Duodenal mucosa (tissue), 2 donors: ENCODE results near the gene EVA1B.
A peak's percentile ranks its signal among the peaks of the same experiment; 100 is the strongest.

Source experiments
- H3K27ac ChIP-seq: one replicate; pipeline ENCODE4 v1.7.0; 2013; ENCODE audit warnings: low read depth, low read length
- H3K27me3 ChIP-seq, 2 donors: one replicate each; pipeline ENCODE4 v1.7.0; 2013; ENCODE audit warnings: low read length in 2 of 2, control low read depth in 1 of 2; ENCODE audit not compliant: insufficient read depth in 2 of 2, control insufficient read depth in 1 of 2
- H3K36me3 ChIP-seq, 2 donors: one replicate each; pipeline ENCODE4 v1.7.0; 2013; ENCODE audit warnings: low read length in 2 of 2, control low read depth in 1 of 2; ENCODE audit not compliant: insufficient read depth in 2 of 2, control insufficient read depth in 1 of 2
- H3K4me1 ChIP-seq, 2 donors: one replicate each; pipeline ENCODE4 v1.7.0; 2013; ENCODE audit warnings: low read length in 2 of 2, control low read depth in 1 of 2; ENCODE audit not compliant: insufficient read depth in 2 of 2, control insufficient read depth in 1 of 2
- H3K4me3 ChIP-seq, 2 donors: one replicate each; pipeline ENCODE4 v1.7.0; 2013; ENCODE audit warnings: low read length in 2 of 2, low read depth in 1 of 2
- H3K9ac ChIP-seq, 2 donors: one replicate each; pipeline ENCODE4 v1.7.0; 2013; ENCODE audit warnings: low read length in 2 of 2, low read depth in 1 of 2
- H3K9me3 ChIP-seq, 2 donors: one replicate each; pipeline ENCODE4 v1.7.0; 2013; ENCODE audit warnings: low read length in 2 of 2, control low read depth in 1 of 2; ENCODE audit not compliant: control insufficient read depth in 1 of 2

The EVA1B gene

DNA sequence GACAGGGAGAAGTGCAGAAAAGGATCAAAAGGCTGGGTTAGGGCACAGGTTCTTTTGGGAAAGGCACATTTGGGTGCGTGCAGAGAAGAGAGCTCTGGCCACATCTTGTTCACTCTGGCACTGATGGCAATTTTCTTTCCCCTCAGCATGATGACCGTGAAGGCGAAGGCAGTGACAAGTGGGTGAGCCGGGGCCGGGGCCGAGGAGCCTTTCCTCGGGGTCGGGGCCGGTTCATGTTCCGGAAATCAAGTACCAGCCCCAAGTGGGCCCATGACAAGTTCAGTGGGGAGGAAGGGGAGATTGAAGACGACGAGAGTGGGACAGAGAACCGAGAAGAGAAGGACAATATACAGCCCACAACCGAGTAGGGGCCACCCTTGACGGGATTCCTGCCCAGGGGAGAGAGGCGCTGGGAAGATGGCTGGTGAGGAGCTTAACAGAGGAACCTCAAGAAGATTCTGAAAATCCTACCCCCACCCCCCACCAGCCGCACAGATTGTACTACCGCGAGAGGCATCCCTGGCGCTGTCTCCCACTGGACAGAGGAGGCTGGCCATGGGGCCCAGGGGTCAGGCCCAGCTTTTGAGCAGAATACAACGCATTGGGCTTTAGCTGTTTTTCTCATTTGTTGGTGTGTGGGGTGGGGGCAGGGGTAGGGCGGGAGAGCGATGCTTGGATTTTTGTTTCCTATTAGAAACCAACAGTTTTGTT is 19.6 kb downstream of the EVA1B start:
- Histone ChIP-seq H3K9ac (no peak overlapping the region), H3K36me3 (peaks cover 30 to 48% of the 10 kb centered on the region in 2 donors), H3K4me1 (peaks cover 25 to 32% of the 10 kb centered on the region in 2 donors)

DNA sequence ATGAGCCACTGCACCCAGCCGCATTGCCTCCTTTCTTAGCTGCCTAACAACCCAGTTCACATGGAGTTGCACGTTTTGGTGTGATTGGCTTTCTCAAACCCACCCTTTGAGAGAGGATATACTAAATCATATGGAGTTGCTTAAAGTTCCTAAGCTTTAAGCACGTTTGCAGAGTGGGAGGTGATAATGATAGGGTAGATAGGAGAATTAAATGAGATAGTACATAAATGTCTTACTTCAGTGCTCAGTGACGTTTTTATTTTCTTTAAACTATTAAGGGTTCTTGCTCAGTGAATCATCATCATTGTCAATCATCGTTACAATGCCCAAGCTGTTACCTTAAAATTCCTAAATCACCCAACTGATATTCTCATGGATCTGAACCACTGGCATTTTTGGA is 20.2 kb downstream of the EVA1B start:
- H3K4me1 ChIP-seq: peaks cover 25 to 32% of the 10 kb centered on the region in 2 donors
- no peak overlapping the region for H3K9ac ChIP-seq
- H3K27ac ChIP-seq: no peak overlapping the region
- peaks cover 30 to 54% of the 10 kb centered on the region in 2 donors for H3K36me3 ChIP-seq
- no peak overlapping the region for H3K4me3 ChIP-seq
- H3K27me3 ChIP-seq: no peaks in the 10 kb centered on the region
- H3K9me3 ChIP-seq: no peaks in the 10 kb centered on the region

More for the DNA sequence above, 19.6 kb downstream of the EVA1B start:
- Histone ChIP-seq H3K9me3 (no peaks in the 10 kb centered on the region), H3K27me3 (no peaks in the 10 kb centered on the region), H3K4me3 (no peak overlapping the region), H3K27ac (no peak overlapping the region)

DNA sequence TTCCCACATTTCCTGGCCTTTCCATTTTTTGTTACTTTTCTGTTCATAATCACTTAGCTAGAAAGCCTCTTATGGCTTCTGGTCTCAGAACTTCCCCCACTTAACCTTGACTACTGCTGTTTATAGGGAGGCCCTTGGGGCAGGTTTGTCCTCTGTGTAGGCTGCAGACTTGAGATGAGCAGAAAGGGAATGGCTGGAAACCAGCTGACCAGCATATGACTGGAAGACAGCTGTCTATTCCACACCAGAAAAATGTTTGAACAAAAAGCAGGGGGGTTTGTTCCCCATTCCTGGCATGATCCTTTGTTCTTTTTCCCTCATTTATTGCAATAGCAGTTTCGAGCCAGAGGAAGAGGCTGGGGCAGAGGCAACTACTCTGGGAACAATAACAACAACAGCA is 22.2 kb downstream of the EVA1B start:
- H3K4me3 ChIP-seq: no peak overlapping the region
- H3K4me1 ChIP-seq: peaks cover 15 to 25% of the 10 kb centered on the region in 2 donors
- H3K36me3 ChIP-seq: peaks cover 34 to 73% of the 10 kb centered on the region in 2 donors
- H3K9me3 ChIP-seq: no peaks in the 10 kb centered on the region
- no peak overlapping the region for H3K27ac ChIP-seq
- no peak overlapping the region for H3K9ac ChIP-seq
- no peaks in the 10 kb centered on the region for H3K27me3 ChIP-seq

DNA sequence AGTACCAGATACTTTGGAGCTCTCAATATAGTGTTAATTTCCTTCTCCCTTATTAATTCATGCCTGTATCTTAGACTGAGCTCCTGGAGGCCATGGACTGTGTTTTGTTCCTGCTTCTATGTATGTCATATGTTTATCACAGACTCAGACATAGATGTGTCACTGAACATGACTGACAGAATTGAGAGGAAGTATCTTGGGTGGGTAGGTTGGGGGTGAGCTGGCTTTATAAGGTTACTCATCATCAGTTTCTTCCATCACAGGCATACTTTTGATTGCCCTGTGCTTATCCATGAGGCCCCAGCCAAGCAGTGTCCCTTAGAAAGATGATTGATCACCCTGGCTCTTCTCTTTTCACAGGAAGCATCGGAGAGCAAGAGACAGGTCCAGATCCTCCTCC is 22.9 kb downstream of the EVA1B start:
- peaks cover 37 to 79% of the 10 kb centered on the region in 2 donors for H3K36me3 ChIP-seq
- peak overlapping the region; percentile 54 for H3K27ac ChIP-seq

DNA sequence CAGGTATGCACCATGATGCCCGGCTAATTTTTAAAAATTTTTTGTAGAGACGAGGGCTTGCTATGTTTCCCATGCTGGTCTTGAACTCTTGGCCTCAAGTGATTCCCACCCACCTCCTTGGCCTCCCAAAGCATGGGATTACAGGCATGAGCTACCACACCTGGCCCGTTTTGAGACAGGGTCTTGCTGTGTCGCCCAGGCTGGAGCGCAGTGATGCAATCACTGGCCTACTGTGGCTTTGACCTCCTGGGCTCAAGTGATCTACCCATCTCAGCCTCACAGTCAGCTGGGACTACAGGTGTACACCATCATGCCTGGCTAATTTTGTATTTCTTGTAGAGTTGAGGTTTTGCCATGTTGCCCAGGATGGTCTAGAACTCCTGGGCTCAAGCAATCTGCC is 24.8 kb downstream of the EVA1B start:
- Histone ChIP-seq H3K4me3 (no peak overlapping the region), H3K27ac (no peak overlapping the region), H3K27me3 (no peaks in the 10 kb centered on the region), H3K9me3 (no peaks in the 10 kb centered on the region), H3K9ac (no peak overlapping the region), H3K4me1 (peaks cover 4 to 12% of the 10 kb centered on the region in 2 donors), H3K36me3 (peaks cover 39 to 87% of the 10 kb centered on the region in 2 donors)

More for the DNA sequence above, 22.9 kb downstream of the EVA1B start:
- Histone ChIP-seq H3K4me1 (peaks cover 9 to 19% of the 10 kb centered on the region in 2 donors), H3K9ac (peak overlapping the region in 1 of 2 donors; percentile 29), H3K4me3 (peak overlapping the region in 1 of 2 donors; percentile 4), H3K27me3 (no peaks in the 10 kb centered on the region), H3K9me3 (no peaks in the 10 kb centered on the region)

DNA sequence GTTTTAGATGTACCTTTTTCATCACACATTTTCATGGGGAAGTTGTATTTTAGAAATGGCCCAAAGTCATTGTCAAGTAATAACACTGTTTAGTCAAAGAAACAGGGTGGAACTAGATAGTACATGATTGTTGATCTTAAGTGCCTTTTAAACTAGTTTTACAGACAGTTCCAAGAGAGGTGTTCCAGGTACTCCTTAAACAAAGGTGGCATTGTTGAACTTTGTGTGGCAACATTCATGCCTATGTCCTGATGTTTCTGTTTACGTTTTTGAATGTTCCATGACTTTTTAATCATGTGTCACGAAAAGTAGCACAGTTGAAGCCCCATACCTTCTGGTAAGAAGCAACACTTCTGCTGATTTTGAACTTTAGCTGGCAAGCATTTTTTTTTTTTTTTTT is 26.4 kb downstream of the EVA1B start:
- no peak overlapping the region for H3K27ac ChIP-seq
- H3K4me1 ChIP-seq: peaks cover 4 to 12% of the 10 kb centered on the region in 2 donors
- no peak overlapping the region for H3K4me3 ChIP-seq
- H3K27me3 ChIP-seq: no peaks in the 10 kb centered on the region
- no peak overlapping the region for H3K9ac ChIP-seq
- peaks cover 35 to 86% of the 10 kb centered on the region in 2 donors for H3K36me3 ChIP-seq
- no peaks in the 10 kb centered on the region for H3K9me3 ChIP-seq

DNA sequence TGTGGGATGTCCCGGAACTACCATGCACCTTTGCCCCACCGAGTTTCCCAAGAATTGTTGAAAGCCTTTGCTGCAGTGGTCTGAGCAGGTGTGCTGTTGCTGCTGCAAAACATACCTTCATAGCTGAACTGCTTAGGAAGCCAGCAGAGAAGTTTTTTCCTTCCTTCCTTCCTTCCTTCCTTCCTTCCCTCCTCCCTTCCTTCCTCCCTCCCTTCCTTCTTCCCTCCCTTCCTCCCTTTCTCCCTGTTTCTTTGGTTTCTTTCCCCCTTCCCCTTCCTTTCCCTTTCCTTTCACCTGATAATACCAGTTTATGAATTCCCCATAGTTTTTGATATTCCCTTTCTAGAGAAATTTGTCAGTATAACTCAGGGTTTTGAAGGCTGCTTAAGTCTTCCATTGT is 28.1 kb downstream of the EVA1B start:
- Histone ChIP-seq H3K4me3 (no peak overlapping the region), H3K36me3 (peaks cover 30 to 86% of the 10 kb centered on the region in 2 donors), H3K9me3 (no peaks in the 10 kb centered on the region), H3K9ac (no peak overlapping the region), H3K27me3 (no peaks in the 10 kb centered on the region), H3K27ac (no peak overlapping the region), H3K4me1 (peaks cover 3 to 5% of the 10 kb centered on the region in 2 donors)

DNA sequence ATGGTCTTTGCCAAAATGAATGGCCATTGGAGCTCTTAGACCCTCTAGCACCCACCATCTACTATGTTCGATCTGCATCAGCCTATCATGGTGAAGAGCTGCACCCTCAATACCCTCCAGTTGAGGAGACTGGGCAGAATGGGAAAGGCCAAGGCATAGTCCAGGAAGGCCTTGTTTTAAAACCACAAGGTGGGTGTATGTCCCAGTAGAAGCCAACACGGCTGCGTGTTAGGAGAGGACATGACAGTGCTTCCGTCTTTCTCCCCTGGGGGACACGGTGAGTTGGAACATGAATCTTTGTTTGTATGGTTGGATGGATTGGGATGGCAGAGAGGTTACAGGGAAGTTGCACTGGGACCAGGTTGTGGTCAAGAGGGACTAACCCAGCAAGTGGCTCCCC is 35.9 kb downstream of the EVA1B start:
- peaks cover 55 to 89% of the 10 kb centered on the region in 2 donors for H3K36me3 ChIP-seq
- H3K9me3 ChIP-seq: no peaks in the 10 kb centered on the region
- H3K27me3 ChIP-seq: no peaks in the 10 kb centered on the region
- H3K9ac ChIP-seq: no peak overlapping the region
- H3K4me3 ChIP-seq: no peak overlapping the region
- H3K4me1 ChIP-seq: no peaks in the 10 kb centered on the region
- H3K27ac ChIP-seq: no peak overlapping the region

DNA sequence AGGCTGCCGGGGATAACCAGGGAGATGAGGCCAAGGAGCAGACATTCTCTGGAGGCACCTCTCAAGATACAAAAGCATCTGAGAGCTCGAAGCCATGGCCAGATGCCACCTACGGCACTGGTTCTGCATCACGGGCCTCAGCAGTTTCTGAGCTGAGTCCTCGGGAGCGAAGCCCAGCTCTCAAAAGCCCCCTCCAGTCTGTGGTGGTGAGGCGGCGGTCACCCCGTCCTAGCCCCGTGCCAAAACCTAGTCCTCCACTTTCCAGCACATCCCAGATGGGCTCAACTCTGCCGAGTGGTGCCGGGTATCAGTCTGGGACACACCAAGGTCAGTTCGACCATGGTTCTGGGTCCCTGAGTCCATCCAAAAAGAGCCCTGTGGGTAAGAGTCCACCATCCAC is 36.6 kb downstream of the EVA1B start:
- no peak overlapping the region for H3K27ac ChIP-seq
- peaks cover 56 to 85% of the 10 kb centered on the region in 2 donors for H3K36me3 ChIP-seq
- no peak overlapping the region for H3K9ac ChIP-seq
- no peaks in the 10 kb centered on the region for H3K9me3 ChIP-seq
- no peak overlapping the region for H3K4me3 ChIP-seq
- H3K4me1 ChIP-seq: no peaks in the 10 kb centered on the region
- no peaks in the 10 kb centered on the region for H3K27me3 ChIP-seq

DNA sequence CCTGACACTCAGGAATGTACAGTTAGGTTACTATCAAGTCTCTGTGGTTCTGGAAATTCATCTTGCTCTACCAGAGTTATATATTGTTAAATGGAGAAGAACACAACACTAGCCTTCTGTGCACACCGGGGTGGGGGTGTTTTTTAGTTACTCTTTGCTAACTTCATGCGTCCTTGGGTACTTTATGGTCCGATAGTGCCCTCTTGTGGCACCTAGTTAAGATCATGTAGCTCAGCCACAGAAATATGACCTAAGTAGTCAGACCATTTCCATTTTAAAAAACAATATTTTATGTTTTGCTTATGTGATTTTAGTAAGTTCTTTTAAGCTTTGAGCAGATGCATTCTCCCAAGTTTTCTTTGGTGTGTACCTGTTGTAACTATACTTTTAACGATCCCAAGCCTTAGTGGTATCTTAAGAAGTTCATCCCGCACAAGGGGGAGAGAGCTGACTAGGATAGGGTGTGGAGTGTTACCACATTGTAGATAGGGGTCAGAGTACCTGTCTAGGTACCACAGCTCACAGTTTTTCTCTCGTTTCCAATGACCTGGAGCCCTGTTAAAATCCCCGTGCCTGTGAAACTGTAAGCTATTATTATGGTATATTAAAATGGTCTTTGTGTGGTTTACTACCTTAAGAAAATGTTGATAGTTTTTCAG is 37.9 kb downstream of the EVA1B start:
- Histone ChIP-seq H3K4me1 (no peaks in the 10 kb centered on the region), H3K27me3 (no peaks in the 10 kb centered on the region), H3K9me3 (no peaks in the 10 kb centered on the region), H3K9ac (no peak overlapping the region), H3K36me3 (peaks cover 47 to 73% of the 10 kb centered on the region in 2 donors), H3K4me3 (no peak overlapping the region), H3K27ac (no peak overlapping the region)
